ENCODE results near the gene MCRIP1.

Gene MCRIP1

DNA sequence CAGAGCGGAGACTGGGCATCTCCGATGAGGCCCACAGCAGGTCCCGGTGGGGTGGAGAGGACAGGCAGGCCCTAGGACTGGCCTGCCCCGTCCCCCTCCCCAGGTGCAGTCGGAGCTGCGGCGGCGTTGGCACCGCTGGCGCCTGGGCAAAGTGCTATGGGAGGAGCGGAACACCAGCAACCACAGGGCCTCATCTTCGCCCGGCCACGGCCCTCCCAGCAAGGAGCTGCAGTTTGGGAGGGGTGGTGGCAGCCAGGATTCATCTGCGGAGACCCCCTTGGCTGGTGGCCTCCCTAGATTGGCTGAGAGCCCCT lies 19.8 kb downstream of the MCRIP1 start:
- DNase-seq (ENCODE audit: extremely low spot score) = no peak
- TF ChIP-seq, protein P1, sequence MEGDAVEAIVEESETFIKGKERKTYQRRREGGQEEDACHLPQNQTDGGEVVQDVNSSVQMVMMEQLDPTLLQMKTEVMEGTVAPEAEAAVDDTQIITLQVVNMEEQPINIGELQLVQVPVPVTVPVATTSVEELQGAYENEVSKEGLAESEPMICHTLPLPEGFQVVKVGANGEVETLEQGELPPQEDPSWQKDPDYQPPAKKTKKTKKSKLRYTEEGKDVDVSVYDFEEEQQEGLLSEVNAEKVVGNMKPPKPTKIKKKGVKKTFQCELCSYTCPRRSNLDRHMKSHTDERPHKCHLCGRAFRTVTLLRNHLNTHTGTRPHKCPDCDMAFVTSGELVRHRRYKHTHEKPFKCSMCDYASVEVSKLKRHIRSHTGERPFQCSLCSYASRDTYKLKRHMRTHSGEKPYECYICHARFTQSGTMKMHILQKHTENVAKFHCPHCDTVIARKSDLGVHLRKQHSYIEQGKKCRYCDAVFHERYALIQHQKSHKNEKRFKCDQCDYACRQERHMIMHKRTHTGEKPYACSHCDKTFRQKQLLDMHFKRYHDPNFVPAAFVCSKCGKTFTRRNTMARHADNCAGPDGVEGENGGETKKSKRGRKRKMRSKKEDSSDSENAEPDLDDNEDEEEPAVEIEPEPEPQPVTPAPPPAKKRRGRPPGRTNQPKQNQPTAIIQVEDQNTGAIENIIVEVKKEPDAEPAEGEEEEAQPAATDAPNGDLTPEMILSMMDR (IDR thresholded peaks at IDR 0.05; ENCODE audit: control extremely low read depth, extremely low read depth, low read depth, missing control alignments) = no peak
- CTCF ChIA-PET = interaction anchor here (1.1 kb wide), 1 partner anchor 78 kb away, joined by 3 read pairs; no protein-coding TSS in a partner anchor
- POLR2A ChIA-PET = no interaction called here

DNA sequence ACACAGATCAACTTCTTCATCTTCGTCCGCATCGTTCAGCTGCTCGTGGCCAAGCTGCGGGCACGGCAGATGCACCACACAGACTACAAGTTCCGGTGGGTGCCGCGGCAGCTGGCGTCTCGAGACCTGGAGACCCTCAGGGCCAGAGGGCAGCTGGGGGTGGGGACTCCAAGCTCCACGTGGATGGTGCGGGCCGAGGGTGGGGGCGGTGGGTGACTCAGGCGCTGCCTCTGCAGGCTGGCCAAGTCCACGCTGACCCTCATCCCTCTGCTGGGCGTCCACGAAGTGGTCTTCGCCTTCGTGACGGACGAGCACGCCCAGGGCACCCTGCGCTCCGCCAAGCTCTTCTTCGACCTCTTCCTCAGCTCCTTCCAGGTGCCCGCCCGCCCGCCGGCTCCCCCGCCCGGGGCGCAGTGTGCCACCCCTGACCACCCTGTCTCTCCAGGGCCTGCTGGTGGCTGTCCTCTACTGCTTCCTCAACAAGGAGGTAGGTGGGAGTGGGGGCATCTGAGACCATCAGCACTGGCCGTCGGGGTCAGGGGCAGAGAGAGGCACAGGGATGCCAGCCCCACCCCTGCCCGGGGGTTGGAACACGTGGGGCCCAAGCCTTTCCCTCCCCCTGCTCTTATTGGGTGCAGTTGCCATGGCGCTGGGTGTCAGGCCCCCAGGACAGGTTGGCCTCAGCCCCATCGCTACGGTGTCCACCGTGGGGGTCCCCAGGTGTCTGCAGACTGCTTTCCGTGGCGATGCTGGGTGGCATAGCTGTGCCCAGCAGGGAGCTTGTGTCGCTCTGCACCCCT lies 20.3 kb downstream of the MCRIP1 start:
- ChIA-PET CTCF (no interaction called here), POLR2A (no interaction called here)
- DNase-seq (ENCODE audit: extremely low spot score) = no peak
- TF ChIP-seq, protein P1 (IDR thresholded peaks at IDR 0.05; ENCODE audit: control extremely low read depth, extremely low read depth, low read depth, missing control alignments) = no peak

DNA sequence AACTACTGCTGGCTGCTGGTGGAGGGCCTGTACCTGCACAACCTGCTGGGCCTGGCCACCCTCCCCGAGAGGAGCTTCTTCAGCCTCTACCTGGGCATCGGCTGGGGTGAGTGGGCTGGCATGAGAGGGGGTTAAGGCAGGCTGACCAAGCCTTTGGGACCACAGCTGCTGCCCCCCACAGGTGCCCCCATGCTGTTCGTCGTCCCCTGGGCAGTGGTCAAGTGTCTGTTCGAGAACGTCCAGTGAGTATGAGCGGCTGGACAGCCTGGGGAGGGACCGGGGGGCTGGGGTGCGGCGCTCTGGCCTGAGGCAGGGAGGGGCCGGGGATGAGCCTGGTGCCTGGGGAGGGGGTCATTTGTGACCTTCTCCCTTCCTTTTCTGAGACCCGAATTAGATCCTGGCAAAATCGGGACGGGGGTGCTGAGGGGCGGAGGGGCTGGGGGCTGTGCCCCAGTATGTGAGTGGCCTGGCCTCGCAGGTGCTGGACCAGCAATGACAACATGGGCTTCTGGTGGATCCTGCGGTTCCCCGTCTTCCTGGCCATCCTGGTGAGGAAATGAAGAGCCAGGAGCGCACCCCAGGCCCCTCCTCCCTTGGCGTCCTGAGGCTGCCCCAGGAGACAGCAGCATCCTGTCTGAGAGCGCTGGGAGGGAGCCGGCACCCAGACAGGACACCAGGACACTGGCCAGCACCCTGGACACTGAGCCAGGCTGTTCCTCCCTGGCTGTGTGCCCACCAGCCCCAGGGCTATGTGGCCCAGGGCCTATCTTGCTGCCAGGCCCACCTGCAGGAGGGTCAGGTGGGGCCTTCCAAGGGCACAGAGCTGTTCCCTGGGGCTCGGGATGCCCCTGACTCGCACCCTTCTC lies 21.2 kb downstream of the MCRIP1 start:
- TF ChIP-seq, protein P1 (IDR thresholded peaks at IDR 0.05; ENCODE audit: control extremely low read depth, extremely low read depth, low read depth, missing control alignments) = no peak
- ChIA-PET POLR2A (no interaction called here), CTCF (no interaction called here)
- DNase-seq (ENCODE audit: extremely low spot score) = no peak

DNA sequence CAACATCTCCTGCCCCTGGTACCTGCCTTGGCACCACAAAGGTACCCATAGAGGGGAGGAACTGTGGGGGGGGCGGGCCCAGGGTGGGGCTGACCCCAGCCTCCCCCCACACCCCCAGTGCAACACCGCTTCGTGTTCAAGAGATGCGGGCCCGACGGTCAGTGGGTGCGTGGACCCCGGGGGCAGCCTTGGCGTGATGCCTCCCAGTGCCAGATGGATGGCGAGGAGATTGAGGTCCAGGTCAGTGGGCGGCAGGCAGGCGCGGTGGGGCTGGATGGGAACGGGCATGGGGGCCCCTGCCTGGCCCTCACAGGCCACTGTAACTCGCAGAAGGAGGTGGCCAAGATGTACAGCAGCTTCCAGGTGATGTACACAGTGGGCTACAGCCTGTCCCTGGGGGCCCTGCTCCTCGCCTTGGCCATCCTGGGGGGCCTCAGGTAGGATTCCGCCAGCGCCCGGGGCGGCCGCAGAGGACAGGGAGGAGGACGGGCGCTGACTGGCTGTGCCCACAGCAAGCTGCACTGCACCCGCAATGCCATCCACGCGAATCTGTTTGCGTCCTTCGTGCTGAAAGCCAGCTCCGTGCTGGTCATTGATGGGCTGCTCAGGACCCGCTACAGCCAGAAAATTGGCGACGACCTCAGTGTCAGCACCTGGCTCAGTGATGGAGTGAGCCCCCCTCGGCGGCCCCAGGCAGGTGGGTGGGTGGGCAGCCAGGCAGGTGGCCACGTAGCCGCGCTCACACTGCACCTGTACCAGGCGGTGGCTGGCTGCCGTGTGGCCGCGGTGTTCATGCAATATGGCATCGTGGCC lies 22.0 kb downstream of the MCRIP1 start:
- TF ChIP-seq, protein P1 (IDR thresholded peaks at IDR 0.05; ENCODE audit: control extremely low read depth, extremely low read depth, low read depth, missing control alignments) = no peak
- ChIA-PET CTCF (no interaction called here), POLR2A (no interaction called here)
- no peak for DNase-seq (ENCODE audit: extremely low spot score)

DNA sequence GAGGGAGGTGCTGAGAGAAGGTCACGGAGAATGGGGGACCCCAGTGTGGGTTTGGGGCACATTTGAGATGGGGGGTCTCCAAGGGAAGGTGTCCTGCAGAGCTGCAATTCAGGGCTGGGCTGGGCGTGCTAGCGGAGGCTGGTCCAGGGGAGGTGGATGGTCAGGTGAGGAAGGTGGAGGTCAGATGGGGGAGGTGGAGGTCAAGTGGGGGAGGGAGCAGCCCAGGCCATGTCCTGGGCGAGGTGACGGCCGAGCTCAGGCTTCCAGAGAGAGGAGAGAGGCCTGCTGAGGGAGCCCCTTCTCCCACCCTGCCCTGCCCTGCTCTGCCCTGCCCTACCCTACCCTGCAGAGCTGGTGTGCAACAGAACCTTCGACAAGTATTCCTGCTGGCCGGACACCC lies 22.6 kb downstream of the MCRIP1 start:
- TF ChIP-seq, protein P1 (IDR thresholded peaks at IDR 0.05; ENCODE audit: control extremely low read depth, extremely low read depth, low read depth, missing control alignments) = no peak
- ChIA-PET CTCF (no interaction called here), POLR2A (no interaction called here)
- DNase-seq (ENCODE audit: extremely low spot score) = no peak

GRCh38 chr17:81809556-81809998 lies 23.5 kb downstream of the MCRIP1 start:
- POLR2A ChIA-PET = no interaction called here
- CTCF ChIA-PET = no interaction called here
- TF ChIP-seq, protein P1 (IDR thresholded peaks at IDR 0.05; ENCODE audit: control extremely low read depth, extremely low read depth, low read depth, missing control alignments) = no peak
- DNase-seq (ENCODE audit: extremely low spot score) = no peak
